AG04450 (cell line): ENCODE data around the gene HSH2D. TPM values are rescaled to one million over a fixed set of nuclear protein-coding genes. Genes with fewer than 3 reads are reported as not detected.

Source experiments
- CTCF ChIA-PET: fragments of 300-600, 350-600 bp; formaldehyde crosslinking; extraction: SDS; loops from one replicate; lab custom pipeline; 2022; ENCODE audit warnings: antibody characterized with exemption, inconsistent platforms; lab: Charles Lee
- POLR2A ChIA-PET: fragments of 350-600 bp; formaldehyde crosslinking; extraction: SDS; loops from one replicate; lab custom pipeline; 2021; ENCODE audit warnings: antibody characterized with exemption, inconsistent platforms; lab: Yijun Ruan, JAX
- DNase-seq: peaks from one replicate; pipeline ENCODE4 v3.0.0-alpha.2; 2011; ENCODE audit warnings: low read depth, low spot score
- H3K27ac ChIP-seq: one replicate; pipeline ENCODE4 v1.5.1; 2012; ENCODE audit warnings: low read depth, low read length, control low read depth
- H3K27me3 ChIP-seq: one replicate; pipeline ENCODE4 v1.6.0; 2012; ENCODE audit warnings: low read length; ENCODE audit not compliant: control insufficient read depth, insufficient read depth
- H3K4me3 ChIP-seq: 2 replicates; pipeline ENCODE4 v1.5.1; 2011; ENCODE audit warnings: mild to moderate bottlenecking, low read depth, low read length, control low read depth
- H3K9me3 ChIP-seq: 2 replicates; pipeline ENCODE4 v1.5.1; 2012; ENCODE audit warnings: low read length; ENCODE audit not compliant: control insufficient read depth, insufficient read depth
- CTCF ChIP-seq: IDR thresholded peaks from 2 replicates; pipeline ENCODE4 v1.5.1; 2011; ENCODE audit warnings: low read depth, low read length, control low read depth, inconsistent platforms
- polyA plus RNA-seq: library from polyadenylated mRNA; depleted of rRNA; stranded (reverse); fragments of >200 nt; gene quantifications from 2 replicates; pipeline ENCODE4 v1.2.3, GENCODE V29; 2011

The HSH2D gene
- polyA plus RNA-seq, 1 experiment = not detected

- TF ChIP-seq CTCF = no peak
- ChIA-PET CTCF (no interaction called here), POLR2A (interaction anchor here (0.5 kb wide), 1 partner anchor 21 kb away, joined by 4 read pairs; no protein-coding TSS in a partner anchor)
- DNase-seq = no peak
- no peak overlapping the region for H3K4me3 ChIP-seq
- peaks cover 3% of the 10 kb centered on the region; the same call in 1 of the 2 replicates for H3K9me3 ChIP-seq
- H3K27ac ChIP-seq = no peak overlapping the region
- H3K27me3 ChIP-seq = no peaks in the 10 kb centered on the region
Observed at GRCh38 chr19:16106121-16106520, 37.4 kb upstream of the HSH2D start.

DNA sequence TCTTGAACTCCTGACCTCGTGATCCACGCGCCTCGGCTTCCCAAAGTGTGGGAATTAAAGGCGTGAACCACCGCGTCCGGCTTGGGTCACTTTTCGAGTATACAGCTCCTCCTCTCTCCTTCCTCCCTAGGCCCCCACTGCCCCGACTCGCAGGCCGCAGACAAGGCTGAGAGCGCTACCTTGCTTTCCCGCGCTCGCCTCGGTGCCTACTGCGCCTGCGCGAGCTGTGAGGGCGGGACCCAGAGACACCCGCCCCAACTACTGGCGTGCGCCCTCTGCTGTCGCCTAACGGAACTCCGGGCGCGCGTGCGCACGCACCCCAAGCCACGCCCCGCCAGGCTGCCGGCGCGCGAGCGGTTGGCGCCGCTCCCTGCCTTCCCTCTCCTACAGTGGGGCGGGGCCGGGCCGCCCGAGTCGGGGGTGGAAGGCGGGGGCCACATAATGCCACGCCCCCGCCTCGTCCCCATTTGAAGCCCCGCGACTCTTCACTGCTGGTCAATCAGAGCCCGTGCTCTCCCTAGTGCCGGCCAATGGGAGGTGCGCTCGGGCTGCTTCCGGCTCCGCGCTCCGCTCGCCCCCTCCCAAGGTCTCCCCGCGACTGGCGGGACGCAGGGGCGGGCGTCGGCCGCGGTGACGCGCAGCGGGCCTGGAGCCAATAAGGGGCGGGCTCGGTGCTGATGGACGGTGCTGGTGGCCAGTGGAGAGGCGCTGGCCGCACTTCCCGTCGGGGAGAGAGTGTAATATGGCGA, 32.2 kb upstream of the HSH2D start, which contains the start of gene RAB8A:
Gene RAB8A (plus strand): TSS at position 730 of the 749 bp plus-strand sequence. CDS start 13 bp downstream, at position 743.
- peak; percentile 78 for TF ChIP-seq CTCF

GRCh38 chr19:16111909-16112752, 31.4 kb upstream of the HSH2D start:
- DNase-seq = no peak
- POLR2A ChIA-PET = interaction anchor here (1.2 kb wide), 1 partner anchor 73 kb away, joined by 4 read pairs; the partner anchor contains the start of gene FAM32A
- Histone ChIP-seq H3K9me3 (peaks cover 7% of the 10 kb centered on the region; the same call in 1 of the 2 replicates), H3K27me3 (no peaks in the 10 kb centered on the region), H3K4me3 (peak overlapping the region; percentile 95), H3K27ac (peak overlapping the region; percentile 65)
- TF ChIP-seq CTCF = no peak
- CTCF ChIA-PET = interaction anchor here (0.5 to 2.3 kb wide), 8 partner anchors 15 to 131 kb away, joined by 3 to 34 read pairs (median 3); partner anchors contain the start of gene FAM32A

More for the DNA sequence above, 32.2 kb upstream of the HSH2D start, which contains the start of gene RAB8A:
- peaks cover 7% of the 10 kb centered on the region; the same call in 1 of the 2 replicates for H3K9me3 ChIP-seq
- ChIA-PET CTCF (interaction anchor here (0.6 to 2.3 kb wide), 17 partner anchors 11 to 132 kb away, joined by 3 to 34 read pairs (median 5); partner anchors contain the start of genes FAM32A and HSH2D), POLR2A (interaction anchor here (0.6 to 1.4 kb wide), 5 partner anchors 11 to 74 kb away, joined by 3 to 11 read pairs (median 4); partner anchors contain the start of gene FAM32A)
- H3K4me3 ChIP-seq = peak within 1 kb of the TSS; percentile 95
- DNase-seq = peak; percentile 98
- H3K27me3 ChIP-seq = no peaks in the 10 kb centered on the region
- peak within 1 kb of the TSS; percentile 65 for H3K27ac ChIP-seq

DNA sequence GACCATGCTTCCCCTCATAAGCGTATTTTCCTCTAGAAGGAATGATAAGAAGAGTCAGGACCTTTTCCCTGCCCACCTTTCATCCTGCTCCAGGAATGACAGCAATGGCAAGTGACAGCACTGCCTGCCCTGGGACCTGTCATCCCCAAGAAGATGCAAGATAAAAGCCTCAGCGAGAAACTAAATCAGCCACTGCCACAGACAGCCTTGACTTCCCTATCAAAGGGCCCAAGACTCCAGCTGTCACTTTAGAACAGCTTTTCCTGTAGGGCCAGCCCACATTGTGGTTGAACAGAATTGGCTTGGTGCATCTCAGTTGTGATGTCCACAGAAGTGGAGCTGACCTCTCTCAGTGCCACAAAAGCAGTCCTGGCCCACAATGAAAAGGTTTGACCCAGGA, 30.7 kb upstream of the HSH2D start:
- DNase-seq = no peak
- H3K27ac ChIP-seq = no peak overlapping the region
- H3K4me3 ChIP-seq = peak overlapping the region; percentile 95
- ChIA-PET POLR2A (interaction anchor here (1.2 kb wide), 1 partner anchor 73 kb away, joined by 4 read pairs; the partner anchor contains the start of gene FAM32A), CTCF (interaction anchor here (0.5 to 1.2 kb wide), 3 partner anchors 49 to 73 kb away, joined by 3 read pairs; partner anchors contain the start of gene FAM32A)
- H3K9me3 ChIP-seq = peaks cover 7% of the 10 kb centered on the region; the same call in 1 of the 2 replicates
- no peak for TF ChIP-seq CTCF
- no peaks in the 10 kb centered on the region for H3K27me3 ChIP-seq
